HG03097 (cell line): Measurements from ENCODE around the gene FLYWCH1.

ENCODE experiments used
- ATAC-seq: cut with Tn5 transposase; IDR thresholded peaks from one replicate; pipeline ENCODE4 v1.9.1; 2021; ENCODE audit not compliant: unreplicated experiment, low FRiP score

The FLYWCH1 gene

GRCh38 chr16:2949705-2950352 is 38.1 kb downstream of the FLYWCH1 start:
- no peak for ATAC-seq

- no peak for ATAC-seq
Observed at GRCh38 chr16:2950353-2950724, 38.6 kb downstream of the FLYWCH1 start.

- no peak for ATAC-seq
Observed at GRCh38 chr16:2950773-2951172, 39.0 kb downstream of the FLYWCH1 start.

GRCh38 chr16:2952679-2953078 is 40.9 kb downstream of the FLYWCH1 start:
- ATAC-seq = no peak

- ATAC-seq = no peak
Observed at GRCh38 chr16:2953706-2954627, 42.2 kb downstream of the FLYWCH1 start.

- ATAC-seq = no peak
Observed at GRCh38 chr16:2954656-2955381, 43.1 kb downstream of the FLYWCH1 start.

- no peak for ATAC-seq
Observed at GRCh38 chr16:2955438-2955778, 43.7 kb downstream of the FLYWCH1 start.

GRCh38 chr16:2955779-2956578 is 44.2 kb downstream of the FLYWCH1 start:
- ATAC-seq = no peak

- no peak for ATAC-seq
Observed at GRCh38 chr16:2956579-2956956, 44.8 kb downstream of the FLYWCH1 start.

GRCh38 chr16:2959206-2959605 is 47.5 kb downstream of the FLYWCH1 start:
- no peak for ATAC-seq

GRCh38 chr16:2960183-2961010 is 48.7 kb downstream of the FLYWCH1 start:
- ATAC-seq = no peak

GRCh38 chr16:2962334-2963073 is 50.8 kb downstream of the FLYWCH1 start:
- no peak for ATAC-seq

- ATAC-seq = no peak
Observed at GRCh38 chr16:2963074-2963722, 51.5 kb downstream of the FLYWCH1 start.

- ATAC-seq = no peak
Observed at GRCh38 chr16:2963723-2964474, 52.2 kb downstream of the FLYWCH1 start, which contains the start of gene KREMEN2. TSS of gene KREMEN2 (plus strand) at chr16:2964275. CDS start at chr16:2964521, 246 bp downstream.

GRCh38 chr16:2964475-2965336 is 53.0 kb downstream of the FLYWCH1 start:
- no peak for ATAC-seq

- ATAC-seq = no peak
Observed at GRCh38 chr16:2966043-2966807, 54.5 kb downstream of the FLYWCH1 start.
